HG02885 (cell line): ENCODE measurements around the gene SNUPN.

ENCODE experiments used
- ATAC-seq: cut with Tn5 transposase; IDR thresholded peaks from one replicate; pipeline ENCODE4 v1.9.1; 2021; ENCODE audit warnings: mild to moderate bottlenecking; ENCODE audit not compliant: unreplicated experiment, poor library complexity

The SNUPN gene

DNA sequence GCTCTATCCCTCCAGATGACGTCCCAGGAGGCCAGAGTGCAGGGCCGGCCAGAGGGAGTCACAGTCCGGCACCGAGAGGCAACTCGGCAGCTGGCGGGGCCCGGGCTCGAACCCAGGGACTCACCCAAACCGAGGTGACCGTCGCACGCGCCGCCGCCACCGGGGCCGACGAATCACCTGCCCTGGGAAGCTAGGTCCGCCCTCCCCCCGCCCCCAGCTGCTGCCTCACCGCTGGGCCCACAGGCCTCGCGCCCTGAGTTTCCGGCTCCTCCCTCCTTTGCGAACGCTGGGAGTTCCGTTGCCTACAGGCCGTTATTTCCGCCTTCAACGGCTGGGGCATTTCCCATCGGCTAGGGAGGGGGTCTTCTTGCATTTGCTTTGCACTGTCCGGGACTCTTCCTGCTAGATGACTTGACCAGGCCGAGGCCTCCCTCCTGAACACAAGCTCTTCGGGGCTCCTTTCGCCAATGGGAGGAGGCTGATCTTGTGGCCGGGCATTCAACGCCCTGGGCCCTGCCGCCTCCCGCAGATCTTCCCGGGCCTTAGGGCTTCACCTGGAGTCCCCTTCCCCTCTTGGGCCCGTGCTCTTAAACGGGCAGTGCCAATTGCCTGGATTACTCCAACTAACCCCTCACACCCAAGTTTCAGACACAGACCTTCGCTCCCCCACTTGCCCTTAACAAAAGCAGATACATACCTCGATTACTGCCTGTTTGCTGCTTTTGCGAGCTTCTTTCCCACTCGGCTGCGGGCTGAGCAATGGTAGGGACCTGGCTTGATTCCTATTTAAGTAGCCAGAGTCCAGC lies at the start of gene SNUPN:
SNUPN (minus strand) TSS at position 184 of the 806 bp plus-strand sequence. CDS start 4,674 bp downstream, outside the sequence.
- ATAC-seq, result peak; percentile 81

DNA sequence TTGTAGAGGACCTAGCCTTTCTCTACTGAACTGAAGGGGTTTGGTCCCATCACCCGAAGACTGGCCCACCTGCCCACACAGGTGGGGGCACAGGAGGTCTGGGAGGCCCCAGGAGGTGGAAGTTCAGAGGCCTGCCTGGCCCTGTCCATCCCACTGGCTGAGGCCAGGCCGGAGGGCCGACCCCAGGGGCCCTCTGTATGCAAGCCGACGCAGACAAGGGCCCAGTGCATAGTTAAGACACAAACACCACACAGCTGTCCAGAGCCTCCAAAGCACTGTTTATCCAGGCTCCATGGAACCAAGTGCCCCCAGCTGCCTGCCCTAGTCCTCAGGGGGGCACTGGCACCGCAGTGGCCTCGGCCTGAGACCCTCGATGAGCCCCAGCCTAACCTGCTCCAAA lies 48.8 kb upstream of the SNUPN start:
- ATAC-seq, result no peak

DNA sequence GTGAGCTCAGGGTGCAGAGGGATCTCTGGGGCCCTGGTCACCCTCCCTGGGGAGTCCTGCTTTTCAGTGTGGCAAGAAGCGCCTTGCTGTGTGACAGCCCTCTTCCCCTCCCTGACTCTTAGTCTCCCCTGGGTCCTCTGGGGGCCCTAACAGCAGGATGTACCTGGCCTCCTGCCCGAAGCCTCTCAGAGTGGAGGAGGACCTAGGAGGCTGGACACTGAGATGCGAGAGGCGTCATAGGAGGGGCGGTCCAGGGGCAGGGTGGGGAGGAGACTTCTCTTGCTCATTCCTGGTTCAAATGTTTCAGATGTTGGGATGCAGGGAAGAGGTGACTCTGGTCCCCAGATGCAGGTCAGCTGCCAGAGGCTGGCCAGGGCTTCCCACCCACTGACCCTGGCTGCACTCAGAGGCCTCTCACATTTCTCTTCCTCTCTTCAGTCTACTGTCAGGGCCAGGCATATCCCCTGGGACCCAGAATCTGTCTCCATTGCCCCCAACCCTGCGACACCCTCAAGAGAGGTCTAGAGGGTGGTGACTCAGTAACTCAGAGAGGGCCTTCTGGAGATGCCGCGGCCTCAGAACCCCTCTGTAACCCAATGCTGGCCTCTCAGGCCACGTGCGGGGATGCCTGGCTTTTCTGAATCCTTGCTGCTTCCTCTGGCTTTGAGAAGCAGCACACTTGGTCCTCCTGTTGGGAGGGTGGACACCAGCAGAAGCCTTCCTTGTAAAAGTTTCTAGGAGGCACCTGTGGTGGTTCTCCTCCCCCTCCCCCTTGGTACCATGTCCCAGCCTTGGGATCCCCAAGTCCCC lies 48.1 kb upstream of the SNUPN start:
- no peak for ATAC-seq

DNA sequence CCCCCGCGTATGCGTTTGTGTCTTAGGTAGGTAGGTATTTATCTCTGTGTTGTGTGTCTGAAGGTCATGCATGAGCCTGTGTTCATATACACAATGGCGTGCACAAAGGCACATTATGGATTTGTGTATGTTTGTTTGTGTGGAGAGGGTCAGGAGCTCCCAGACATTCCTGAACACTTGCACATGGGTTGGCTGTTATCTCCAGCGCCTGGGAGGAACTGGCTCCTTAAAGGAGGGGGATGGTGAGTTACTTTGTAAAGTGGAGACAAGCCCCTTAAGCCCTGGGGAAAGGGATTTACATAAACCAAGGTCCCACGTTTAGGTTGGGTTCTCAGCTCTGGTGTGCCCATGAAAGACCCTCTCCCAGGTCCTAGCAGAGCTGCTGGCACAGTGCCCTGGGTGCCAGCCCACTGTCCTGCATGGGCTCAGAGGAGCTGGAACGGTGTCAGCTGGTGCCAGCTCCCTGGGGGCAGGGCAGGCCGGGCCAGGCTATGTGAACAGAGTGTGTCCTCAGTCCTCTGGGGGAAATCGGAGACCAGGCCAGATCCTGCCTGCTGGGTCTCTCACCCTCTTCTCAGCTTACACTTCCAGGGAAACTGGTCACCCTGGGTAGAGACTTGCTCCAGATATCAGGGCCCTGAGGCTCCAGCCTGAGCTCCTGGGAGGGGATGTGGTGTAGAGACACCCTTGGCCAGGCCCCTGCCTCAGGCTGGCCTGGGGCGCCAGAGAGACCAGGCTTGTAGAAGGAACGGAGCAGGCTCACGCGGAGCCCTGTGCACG lies 47.3 kb upstream of the SNUPN start:
- ATAC-seq, result no peak

DNA sequence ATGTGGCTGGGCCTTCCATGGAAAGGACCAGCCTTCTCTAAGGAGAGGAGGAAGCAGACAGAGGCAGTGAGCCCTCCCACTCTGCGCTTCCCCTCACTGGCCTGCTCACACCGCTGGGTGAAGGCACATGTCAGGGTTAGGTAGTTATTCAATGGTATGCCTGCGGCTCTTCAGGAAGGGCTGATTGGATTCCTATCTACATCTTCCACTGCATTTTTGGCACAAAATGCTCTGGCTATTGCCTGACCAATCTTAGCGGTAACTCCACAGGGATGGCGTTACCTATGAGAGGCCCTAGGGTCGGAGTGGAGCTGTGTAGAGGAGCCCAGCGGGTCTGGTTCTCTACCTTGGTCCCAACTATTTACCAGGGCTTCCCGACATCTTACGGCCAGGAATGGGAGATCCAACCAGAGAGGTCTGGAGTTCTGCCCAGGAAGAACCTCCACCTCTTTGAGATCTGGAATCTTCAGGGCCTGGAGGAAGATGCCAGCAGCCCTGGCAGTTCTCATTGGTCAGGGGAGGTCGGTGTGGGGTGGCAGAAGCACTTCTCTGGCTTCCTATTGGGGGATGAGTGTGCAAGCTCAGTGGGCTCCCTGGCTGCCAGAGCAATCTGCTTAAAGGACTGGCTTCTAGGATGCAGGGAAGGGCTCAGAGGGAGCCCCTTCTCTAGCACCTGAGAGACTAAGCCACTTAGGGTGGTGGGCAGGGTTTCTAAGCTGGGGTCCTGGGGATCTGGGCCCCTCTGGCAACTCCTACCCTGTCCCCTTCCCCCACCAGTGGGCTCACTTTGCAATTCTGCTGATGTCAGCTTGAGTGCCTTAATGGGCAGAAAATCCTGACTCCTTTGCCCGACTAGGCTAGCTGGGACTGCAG lies 46.4 kb upstream of the SNUPN start:
- ATAC-seq, result no peak

DNA sequence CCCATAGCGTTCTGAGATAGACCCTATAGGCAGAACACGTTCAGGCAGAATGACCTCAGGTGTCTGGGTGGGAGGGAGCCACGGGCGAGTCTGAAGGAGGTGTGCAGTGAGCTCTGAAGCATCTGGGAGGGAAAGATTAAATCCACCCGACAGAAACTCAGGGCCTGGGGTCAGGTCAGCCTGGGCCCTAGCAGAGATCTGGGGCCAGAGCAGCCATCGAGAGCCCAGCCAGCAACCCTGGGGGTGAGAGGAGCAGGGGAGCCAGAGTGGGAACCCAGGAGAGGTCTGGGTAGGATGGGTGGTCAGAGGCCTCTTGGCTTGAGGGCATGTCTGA lies 44.3 kb upstream of the SNUPN start:
- no peak for ATAC-seq

DNA sequence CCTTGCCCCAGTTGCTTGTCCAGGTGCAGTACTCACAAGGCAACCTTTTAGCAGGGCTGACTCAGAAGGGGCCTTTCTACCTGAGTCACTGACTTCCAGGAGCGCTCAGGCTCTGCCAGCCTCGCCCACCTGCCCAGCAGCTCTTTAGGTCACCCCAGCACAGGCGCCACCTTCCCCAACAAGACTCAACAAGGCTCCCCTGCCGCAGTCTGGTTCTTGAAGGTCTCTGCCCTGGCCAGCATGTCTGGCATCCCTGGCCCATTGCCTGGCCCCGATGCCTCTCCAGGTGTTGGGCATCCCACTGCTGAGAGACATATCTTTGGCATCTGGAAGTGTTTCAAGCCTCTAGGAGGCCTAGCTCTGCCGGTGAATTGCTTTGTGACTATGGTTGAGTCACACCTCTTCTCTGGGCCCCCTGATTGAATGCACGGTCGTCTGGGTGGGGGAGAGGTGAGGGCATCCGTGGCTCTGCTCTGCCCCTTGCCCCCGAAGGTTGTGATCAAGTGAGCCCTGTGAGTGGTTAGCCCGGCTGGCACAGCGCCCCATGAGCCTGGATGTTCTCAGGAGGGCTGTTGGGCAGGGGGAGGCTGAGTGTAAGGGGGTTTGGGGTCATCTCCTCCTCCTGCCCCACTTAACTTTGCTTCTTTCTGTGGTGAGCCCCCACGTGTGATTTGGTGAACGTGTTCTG lies 43.8 kb upstream of the SNUPN start:
- ATAC-seq, result no peak

DNA sequence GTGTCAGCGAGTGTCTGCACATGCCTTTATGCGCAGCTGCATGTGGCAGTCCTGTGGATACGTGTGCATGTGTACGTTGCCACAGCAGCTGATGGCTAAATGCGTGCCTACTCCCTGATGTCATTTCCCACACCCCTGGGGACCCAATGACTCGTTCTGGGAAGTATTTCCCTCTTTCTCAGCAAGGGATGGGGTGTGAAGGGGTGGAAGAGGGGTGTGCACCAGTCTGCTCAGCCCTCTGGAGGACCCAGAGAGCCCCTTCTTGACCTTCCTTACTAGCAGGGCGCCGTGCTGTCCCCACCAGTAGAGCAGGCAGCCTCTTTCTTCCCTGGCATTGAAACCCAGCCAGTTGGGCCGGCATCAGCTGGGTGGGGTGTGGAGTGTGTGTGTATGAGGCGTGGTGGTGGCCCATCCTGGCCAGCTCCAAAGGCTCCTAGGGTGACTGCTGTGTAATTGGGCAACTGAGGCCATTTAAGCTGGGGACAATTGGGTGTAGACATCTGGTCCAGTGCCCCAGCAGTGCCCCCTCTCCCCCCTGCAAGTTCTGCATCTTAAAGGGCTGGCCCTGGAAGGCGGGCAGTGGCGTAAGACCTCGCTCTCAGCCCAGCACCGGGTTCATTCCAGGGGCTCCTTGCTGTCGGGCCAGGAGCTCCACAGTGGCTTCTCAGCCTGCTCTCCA lies 41.4 kb upstream of the SNUPN start:
- ATAC-seq, result no peak

DNA sequence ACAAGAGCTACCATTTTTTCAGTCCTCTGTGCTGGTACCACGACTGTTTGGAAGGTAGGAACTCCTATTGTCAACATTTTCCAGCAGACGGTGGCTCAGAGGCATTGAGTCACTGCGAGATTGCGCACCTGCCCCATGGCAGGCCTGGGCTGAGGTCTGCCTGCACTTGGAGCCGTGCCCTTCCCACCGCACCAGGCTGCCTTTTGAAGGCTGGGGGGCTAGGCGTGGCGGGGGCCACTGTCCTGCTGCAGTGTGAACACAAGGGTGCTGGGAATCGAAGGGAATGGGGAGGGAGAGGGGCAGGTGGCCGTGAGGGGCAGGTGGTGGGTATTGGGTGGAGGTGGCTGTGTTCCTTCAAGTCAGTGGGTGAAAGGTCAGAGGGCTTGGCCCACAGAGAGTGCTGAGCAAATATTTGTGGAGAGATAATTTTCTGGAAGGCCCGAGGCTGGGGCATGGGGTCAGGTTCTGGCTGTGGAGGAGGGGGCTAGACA lies 38.5 kb upstream of the SNUPN start:
- ATAC-seq, result no peak

DNA sequence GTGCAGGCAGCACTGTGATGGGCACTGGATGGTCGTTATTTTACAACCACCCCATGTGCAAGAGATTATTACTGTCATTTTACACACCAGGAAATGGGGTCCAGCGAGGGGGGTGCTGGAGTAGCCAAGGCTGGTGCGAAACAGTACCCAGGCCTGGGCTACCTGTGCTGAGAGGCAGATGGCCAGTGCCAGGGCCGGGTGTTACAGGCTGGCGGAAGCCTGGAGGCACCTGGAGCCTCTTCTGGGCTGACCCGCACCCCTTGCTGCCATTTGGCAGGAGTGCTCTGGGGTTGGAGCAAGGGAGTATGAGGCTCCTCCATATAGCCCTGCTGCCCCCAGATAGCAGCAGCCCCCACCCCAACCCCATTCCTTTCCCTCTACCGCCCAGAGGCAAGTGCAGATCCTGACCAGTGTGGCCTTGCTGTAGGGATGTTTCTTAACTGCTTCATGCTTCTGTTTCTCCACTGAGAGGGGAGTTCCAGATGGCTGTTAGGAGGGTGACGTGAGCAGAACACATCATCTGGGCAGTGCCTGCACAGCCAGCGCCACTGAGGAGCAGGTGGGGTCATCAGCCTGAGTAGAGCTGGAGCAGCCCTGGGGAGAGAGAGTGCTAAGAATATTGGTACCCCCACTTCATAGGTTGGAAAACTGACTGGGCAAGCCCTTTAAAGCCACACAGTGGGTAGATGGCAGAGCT lies 37.4 kb upstream of the SNUPN start:
- ATAC-seq, result no peak

DNA sequence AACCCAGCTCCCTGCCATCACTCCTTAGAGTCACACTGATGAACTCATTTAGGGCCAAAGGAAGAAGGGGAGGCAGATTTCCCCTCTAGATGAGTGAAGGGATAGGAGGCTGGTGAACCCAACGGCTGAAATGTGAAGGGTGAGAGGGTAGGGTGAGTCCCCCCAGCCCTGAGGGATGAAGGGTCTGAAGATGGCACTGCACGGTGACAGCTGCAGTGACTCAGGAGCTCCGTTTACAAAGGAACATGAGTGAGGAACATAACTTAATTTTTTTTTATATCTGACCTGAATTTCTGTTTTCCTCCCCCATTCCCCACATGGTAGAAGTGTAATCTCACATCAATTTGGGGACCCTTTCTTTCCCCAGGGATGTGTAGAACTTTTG lies 36.2 kb upstream of the SNUPN start:
- no peak for ATAC-seq

DNA sequence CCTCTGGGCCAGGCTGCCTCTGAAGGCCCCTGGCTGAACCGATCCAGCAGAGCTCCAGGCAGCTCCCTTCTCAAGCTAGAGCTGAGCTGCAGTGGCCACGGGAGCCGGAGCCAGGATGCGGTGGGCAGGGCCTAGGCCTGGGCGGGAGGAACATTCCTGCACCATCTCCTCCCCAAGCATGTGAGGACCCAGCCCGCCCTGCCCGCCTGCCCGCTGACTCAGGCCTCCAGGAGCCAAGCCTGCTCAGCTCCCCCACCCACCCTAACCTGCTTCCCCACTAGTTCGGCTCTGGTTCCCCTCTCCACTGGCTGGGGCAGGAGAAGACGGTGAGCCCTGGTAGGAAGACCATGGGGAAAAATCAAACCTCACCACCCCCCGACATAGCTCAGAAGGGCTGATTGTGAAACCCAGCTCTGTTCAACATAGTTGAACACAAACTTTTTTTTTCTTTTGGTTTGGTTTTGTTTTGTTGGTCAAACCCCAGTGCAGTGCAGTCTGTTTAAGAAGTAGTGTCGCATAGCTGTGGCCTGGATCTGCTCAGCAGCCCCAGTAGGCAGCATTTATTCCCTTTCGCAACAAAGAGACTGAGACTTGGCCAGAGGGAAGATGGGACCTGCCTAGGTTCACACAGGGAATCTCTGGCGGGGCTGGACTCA lies 35.7 kb upstream of the SNUPN start:
- ATAC-seq, result no peak

DNA sequence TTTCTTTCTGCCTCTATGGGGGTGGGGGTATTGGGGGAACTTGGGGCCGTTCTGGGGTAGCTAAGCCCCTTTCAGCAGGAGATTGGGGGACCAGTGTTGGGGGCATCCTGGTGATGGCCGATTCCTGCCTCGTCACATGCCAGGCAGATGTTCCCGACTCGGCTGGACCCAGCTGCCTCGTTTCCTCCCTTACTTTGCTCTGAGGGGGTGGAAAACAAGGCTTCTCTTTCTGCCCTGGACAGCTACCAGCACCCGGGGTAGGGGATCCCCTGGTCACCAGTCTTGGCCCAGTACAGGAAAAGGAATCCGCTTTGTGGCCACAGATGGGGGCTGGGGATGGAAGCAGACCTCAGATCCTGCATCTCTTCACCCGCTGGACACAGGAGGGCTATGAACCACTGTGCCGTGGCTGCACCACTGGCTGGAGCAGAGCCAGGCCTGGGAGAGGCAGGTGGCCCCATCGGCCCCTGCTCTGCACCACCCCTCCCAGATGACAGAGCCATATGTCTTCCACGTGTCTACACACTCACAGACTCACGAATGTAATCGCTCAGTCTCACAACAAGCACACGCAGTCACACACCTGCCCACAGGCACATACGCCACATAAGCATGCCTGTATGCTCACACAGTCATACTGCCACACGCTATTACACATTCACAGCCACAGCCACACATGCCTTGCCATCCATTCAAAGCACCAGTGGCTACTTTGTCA lies 34.6 kb upstream of the SNUPN start:
- ATAC-seq, result no peak

DNA sequence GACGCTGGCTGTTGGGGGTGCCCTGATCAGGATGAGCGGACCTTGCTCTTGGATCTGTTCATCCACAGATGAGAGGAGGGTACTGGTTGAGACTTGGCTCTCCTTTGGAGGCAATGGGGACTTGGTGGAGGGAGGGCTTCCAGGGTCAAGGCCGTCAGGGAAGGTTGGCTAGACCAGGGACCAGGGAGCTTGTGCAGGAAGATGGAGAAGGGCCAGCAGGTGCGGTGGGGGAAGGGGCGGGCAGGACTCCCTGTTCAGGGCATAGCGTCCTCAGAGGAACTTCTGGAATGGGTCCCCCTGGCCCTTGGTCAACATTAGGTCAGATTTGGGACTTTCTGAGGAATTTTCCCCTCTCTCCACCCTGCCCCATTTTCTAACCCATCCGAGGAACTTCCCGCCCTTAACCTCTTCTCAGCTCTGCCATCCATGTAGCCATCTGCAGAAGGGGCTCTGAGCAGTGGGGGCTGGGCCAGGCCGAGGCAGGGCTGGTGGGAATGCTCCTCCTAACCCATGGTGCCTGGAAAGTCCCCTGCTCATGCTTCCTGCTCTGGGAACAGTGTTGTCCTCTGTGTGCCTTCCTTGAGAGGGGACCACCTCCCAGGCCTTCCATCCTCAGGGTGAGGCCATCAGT lies 33.7 kb upstream of the SNUPN start:
- ATAC-seq, result no peak

DNA sequence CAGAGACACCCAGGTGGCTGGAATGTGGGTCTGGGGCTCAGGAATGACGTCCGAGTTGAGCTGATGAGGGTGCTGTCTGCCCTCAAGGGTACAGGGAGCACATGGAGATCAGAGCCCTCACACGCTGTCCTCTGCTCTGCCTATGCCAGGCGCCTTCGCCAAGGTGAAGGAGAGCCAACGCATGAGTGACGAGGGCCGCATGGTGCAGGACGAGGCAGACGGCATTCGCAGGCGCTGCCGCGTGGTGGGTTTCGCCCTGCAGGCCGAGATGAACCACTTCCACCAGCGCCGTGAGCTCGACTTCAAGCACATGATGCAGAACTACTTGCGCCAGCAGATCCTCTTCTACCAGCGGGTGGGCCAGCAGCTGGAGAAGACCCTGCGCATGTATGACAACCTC lies 31.3 kb upstream of the SNUPN start:
- ATAC-seq, result no peak

DNA sequence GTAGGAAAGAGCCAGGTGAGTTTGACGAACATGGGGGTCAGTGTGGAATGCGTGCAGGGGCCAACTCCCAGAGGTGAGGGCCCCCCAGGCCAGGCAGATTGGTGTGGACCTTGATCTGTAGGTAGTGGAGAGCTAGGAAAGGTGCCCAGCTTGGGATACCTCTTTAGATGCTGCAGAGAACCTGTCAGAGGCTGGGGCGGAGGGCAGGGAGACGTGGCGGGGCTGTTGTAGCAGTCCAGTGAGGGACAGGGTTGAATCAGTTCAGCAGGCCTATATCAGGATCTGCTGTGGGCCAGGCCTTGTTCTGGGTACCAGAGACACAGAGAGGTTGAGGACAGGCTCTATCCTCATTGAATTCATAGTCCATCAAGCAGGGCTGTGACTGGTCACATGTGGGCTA lies 30.8 kb upstream of the SNUPN start:
- no peak for ATAC-seq

DNA sequence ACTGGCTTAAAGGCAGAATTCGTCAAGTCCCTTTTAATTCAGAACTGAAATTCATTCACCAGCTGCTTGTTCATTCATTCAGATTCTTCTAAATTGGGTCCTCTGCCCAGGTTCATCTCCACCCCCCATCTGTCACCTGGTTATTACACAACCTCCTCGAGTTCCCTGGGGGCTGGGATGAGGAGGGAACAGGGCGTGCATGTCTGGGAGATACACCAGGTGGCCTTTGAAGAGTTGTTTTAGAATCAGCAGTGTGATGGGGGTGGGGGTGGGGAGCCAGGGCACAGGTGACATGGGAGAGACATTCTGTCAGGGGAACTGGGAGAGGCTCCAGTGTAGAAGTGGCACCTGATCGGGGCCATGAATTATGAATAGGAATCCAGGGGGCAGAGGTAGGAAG lies 30.4 kb upstream of the SNUPN start:
- no peak for ATAC-seq
